RPMI7951 (cell line): Measurements from ENCODE around the gene CRY1. TPM values are rescaled to one million over a fixed set of nuclear protein-coding genes. Genes with fewer than 3 reads are reported as not detected.
A peak's percentile ranks its signal among the peaks of the same experiment; 100 is the strongest.

ENCODE experiments used
- DNase-seq: peaks from one replicate; pipeline ENCODE4 v3.0.0-alpha.2; 2012; ENCODE audit warnings: low read depth
- total RNA-seq: library from RNA; depleted of rRNA; stranded (reverse); fragments of >200 nt; shearing (Covaris generic); gene quantifications from 2 replicates; pipeline ENCODE4 v1.2.3, GENCODE V29; 2014; rRNA removed

CRY1 gene
- total RNA-seq, 1 experiment from 2014 or later: 17.2 TPM

DNA sequence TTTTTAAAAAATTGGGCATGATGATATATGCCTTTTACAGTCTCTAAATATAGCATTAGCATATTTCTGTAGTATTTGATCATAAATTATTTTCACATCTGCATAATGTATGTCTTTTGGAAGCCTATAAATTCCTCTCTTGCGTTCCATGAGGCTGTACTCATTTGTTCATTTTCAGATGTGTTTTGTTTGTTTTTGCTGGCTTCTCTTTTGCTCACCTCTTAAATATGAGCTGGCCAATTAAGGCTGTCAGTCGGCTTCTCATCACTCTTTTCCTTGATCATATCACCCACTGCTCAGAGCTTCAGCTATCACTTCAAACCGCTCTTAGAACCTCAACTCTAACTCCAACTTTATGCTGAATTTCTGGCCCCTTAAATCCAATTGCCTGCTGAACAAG, 131.1 kb downstream of the CRY1 start:
- DNase-seq: no peak

DNA sequence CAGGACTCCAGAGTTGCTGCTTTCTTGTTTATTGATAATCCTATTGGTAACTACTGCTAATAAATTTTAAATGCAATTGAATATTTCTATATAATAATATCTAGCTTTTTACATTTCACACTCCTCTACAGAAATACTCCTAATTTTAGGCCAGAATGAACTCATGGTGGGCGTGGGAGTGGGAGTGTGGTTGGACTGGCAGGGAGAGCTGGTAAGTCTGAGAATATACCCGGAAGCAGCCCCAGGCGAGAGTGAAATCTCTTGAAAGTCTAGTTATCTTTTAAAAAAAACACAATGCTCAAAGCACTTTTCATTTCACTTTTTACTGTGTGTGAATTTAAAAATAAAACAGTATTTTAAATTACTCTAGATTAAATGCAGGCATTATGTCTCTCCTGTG, 132.9 kb downstream of the CRY1 start:
- DNase-seq: no peak

DNA sequence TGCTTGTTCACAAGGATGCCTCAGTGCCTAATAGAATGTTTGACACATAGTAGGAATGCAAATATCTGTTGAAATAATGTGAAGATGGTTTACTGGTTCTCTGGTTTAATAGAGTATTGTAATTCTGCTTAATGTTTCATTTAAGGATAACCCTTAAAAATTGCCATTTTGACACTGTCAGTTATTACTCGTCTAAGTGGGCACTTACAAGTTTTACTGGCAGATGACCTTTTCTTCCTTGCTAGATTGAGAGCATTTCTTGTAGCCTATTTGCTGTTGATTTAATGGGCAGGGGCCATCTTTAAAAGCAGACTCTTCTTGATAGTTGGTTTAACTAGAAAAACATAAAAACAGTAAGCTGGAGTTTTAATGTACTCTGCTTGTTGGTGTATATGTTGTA, 135.8 kb downstream of the CRY1 start:
- DNase-seq: no peak

DNA sequence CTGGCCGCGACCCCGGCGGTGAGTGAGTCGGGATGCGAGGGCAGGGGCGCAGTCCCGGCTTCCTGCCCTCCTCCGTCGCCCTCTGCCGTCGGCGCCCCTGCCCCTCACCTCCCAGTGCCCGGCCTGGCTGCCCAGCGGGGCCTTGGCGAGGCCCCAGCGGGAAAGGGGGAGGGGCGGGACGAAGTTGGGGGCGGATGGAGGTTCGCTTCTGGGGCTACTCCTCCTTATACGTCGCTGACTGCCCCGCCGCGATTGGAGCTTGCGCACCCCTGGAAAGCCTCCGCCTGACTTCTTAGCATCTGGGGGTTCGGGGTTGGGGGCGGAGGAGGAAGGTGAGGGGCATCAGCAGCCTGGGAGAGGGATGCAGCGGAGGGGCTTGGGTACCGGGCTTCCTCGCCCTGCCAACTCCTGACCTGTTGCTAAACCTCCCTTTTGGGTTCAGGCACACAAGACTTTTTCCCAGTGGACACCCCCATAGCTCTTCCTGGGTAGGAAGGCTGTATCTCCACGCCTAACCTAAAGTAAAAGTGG, 137.2 kb downstream of the CRY1 start:
- peak; percentile 61 for DNase-seq

DNA sequence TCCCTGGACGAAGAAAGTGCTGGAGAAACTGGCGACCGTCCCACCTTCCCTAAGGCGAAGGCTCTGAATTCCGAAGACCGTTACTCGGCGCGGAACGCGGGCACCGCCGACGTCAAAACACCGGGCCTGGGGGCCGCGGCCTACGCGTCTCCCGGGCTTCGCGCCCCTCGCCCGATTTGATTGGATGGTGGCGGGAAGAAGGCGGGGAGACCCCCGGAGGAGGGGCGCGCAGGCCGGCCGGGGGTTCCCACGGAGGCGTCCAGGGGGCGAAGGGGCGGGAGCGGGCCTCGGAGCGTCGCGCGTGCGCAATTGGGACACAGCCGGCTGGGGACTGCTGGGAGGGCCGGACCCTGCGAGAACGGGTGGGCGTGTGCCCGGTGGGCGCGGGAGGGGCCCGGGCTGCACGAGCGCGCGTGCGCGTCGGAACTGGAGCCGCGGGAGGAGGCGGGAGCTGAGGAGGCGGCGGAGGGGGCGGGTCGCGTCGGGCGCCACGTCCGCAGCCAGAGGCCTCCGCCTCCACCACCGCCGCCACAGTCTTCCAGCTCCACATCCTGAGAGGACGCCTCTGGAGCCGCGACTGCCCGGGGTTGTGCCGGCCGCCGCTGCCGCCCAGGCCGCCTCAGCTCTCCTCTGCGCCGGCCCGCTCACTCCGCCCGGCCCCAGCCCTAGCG, 137.8 kb downstream of the CRY1 start, which contains the start of gene TMEM263:
Gene TMEM263, plus strand, starts transcription at position 531 of the 671 bp plus-strand sequence. CDS start 11,210 bp downstream, outside the sequence.
- peak; percentile 92 for DNase-seq

DNA sequence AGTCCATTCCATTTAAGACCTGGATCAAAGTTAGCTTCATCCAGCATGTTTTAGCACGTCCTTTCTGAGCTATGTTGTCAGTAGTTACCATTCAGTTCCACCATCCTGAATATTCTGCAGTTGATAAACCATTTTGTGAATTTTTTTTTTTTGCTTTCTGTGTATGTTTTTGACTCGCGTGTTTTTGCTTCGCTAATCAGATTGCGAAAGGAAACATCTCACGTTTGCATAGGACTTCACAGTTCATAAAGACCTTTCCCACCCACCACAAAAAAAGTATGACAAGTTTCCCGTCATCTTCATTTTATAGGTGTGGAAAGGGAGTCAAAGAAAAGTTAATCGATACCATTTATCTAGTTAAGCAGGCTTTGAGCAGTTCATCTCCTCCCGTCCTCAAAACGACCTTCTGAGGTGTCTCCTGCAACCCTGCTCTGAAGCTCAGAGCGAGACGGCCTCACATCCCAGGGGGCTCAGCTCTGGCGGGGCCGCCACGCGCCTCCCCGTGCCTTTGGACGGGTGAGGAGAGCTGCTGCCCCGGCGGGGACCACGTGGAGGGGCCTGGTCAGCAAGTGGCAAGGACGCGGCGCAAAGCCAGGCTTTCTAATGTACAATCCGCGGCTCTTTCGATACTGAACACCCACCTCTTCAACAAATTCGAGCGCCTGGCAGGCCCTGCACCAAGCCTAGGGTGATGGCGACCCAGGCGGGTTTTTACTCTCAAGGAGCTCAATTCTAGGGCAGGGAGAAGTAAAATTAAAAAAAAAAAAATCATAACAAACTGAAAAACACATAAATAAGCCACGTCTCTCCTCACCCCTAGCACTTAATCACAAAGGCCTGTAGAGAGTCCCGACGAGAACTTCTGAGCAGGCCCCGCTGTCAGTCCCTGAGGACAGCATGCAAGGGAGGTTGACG, 138.6 kb downstream of the CRY1 start:
- DNase-seq: no peak

DNA sequence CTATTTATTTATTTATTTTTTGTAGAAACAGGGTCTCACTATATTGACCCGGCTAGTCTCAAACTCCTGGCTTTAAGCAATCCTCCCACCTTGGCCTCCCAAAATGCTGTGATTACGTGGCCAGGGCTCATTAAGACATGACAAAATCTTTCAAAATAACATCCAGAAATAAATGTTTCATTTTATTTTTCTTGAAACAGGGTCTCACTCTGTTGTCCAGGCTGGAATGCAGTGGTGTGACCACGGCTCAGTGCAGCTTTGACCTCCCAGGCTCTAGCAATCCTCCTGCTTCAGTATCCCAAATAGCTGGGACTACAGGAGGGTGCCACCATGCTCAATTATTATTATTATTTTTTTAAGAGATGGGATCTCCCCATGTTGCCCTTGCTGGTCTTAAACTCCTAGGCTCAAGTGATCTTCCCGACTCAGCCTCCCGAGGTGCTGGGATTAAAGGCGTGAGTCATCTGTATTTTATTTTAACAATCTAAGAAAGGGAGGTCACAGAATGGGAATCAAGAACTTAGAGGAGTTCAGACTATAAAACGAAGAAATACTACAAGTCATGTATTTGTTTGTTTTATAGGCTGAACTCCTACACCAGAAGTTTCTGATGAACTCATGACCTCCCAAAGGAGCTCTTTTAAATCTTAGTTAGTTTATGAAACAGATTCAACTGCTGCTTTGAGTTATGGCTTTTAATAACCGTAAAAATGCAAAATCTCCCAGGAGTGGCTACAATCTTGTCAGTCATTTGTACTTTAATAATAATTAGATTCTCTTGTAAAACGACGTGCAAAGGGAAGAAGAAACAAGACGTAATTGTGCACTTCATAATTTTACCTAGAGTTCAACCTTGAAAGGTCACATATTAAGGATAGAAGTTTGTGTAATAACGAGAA, 139.7 kb downstream of the CRY1 start:
- DNase-seq: no peak

DNA sequence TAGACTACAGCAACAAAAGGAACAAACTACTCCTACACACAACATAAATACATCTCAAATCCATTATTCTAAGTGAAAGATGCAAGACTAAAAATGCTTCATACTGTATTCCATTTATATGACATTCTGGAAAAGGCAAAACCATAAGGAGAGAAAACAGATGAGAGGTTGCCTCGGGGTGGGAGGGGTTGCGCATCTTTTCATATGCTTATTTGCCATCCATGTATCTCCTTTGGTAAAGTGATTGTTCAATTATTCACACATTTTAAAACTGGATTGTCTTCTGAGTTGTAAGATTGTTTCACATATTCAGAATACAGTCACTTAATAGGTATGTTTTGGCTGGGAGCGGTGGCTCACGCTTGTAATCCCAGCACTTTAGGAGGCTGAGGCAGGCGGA, 142.8 kb downstream of the CRY1 start:
- DNase-seq: no peak

DNA sequence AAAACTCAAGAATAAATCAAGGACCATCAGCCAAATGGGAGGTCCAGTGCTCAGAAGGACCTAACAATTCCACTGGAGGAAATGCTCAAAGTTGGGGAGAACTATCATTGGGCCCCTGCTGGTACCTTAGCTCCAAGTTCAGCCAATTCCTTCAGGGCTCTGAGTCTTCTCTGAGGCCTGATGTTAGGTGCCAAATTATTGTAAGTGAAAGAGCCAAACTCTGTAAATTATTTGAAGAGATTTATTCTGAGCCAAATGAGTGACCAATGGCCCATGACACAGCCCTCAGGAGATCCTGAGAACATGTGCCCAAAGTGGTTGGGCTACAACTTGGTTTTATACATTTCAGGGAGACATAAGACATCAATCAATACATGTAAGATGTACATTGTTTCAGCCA, 145.9 kb downstream of the CRY1 start:
- no peak for DNase-seq

DNA sequence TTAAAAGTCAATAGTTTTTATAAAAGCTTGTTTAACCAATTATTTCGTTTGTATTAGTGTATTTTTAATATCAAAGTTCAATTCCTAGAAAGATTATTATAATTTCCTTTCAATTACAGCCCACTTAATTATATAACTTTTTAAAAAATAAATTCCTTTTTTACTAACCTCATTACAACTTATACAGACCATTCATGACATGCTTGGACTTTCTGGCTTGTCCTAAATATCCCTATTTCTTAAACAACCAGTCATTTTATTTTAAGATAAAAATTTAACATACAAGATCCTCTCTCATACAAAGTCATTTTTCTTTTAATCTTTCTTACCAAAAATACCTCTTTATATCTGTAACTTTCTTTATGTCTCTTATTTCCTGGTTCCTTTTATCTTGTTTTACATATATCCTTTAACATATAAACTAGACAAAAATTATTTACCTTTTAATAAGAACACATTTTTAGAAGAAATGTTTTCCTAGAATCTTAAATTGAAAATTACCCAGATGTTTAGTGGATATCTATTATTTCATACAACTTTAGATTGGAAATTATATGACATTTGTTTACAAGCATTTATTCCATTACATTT, 148.0 kb downstream of the CRY1 start:
- DNase-seq: no peak

DNA sequence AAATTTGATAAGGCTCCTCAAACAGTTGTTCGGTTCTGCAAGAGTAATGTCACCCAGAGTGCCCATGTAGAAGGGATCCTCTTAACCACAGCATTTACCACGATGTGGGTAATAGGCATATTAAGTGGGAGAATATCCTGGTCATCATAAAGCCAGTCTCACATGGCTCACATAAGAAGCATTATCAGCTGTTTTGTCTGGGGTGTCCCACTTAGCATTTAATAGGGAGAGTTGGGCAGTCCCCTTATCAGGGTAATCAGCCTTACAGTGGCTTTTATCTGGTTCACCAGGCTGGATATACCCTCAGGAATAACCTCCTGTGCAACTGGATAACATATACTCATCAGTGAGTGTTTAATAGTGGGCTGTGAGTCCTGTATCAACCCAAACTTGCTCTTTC, 150.6 kb downstream of the CRY1 start:
- DNase-seq: no peak

DNA sequence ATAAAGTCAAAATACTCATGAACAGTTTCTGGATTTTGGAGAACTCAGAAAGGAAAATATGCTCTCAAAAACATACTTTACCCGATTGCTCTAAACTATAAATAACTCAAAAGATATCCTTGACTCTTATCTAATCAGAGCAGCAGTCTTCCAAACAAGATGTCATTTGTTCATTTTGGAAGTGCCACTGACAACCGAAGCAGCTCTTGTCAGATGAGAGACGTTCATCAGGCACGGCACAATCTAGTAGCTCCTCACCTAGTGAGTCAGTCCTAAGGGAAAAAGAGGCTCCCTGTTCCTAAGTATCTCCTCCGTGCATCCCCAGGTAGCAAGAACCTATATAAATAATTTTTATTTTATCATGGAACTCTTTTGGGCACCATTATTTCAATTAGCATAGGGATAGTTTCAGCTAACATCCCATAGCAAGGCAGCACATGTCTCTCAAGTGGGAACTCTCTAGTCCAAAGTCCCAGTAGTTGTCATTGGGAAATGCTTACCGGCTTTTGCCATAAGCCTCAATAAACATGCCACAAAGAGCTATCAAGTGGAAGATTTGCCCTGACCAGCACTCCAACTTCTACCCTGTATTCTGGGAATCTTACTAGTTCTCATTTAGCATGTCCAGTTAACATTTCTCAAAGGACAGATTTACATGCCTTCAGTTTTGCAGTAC, 151.7 kb downstream of the CRY1 start:
- DNase-seq: no peak

Other genes with a start within 250 kb of the CRY1 start
- 48.6 and 60.6 TPM in 2 replicates for gene TMEM263, start 137.6 kb downstream of the CRY1 start, total RNA-seq
- 5.6 and 7.7 TPM in 2 replicates for gene MTERF2, start 106.4 kb downstream of the CRY1 start, total RNA-seq